Common myeloid progenitor, CD34-positive (primary cell): Measurements from ENCODE around the gene GABBR2.

Source experiments
- CTCF ChIA-PET: fragments of 350-600 bp; sonication (Branson Sonifier 250); formaldehyde crosslinking; loops from one replicate; lab custom pipeline; 2021; ENCODE audit warnings: antibody characterized with exemption; lab: Charles Lee
- POLR2A ChIA-PET: fragments of 350-600 bp; sonication (Branson Sonifier 250); formaldehyde crosslinking; loops from one replicate; lab custom pipeline; 2021; ENCODE audit warnings: antibody characterized with exemption; lab: Charles Lee
- DNase-seq, 3 donors: peaks; one replicate each; pipeline versions ENCODE4 v3.0.0 to v3.0.0-alpha.2; 2013
- H3K27ac ChIP-seq, 2 experiments: 1 replicate in 1 of 2; 2 replicates in 1 of 2; pipeline ENCODE4 v1.7.0; 2013; ENCODE audit warnings: inconsistent platforms in 2 of 2, low read length in 2 of 2, mild to moderate bottlenecking in 2 of 2, low read depth in 1 of 2, moderate library complexity in 1 of 2; ENCODE audit not compliant: severe bottlenecking in 2 of 2, insufficient read depth in 1 of 2, poor library complexity in 1 of 2
- H3K27me3 ChIP-seq, 5 experiments: replicated peaks in 2 of 5; 1 replicate in 3 of 5; 2 replicates in 2 of 5; pipeline versions ENCODE4 v1.6.1 to v1.7.0; 2013; ENCODE audit warnings: low read length in 4 of 5, mild to moderate bottlenecking in 2 of 5, moderate library complexity in 2 of 5, inconsistent platforms in 1 of 5; ENCODE audit not compliant: insufficient read depth in 5 of 5, control insufficient read depth in 4 of 5
- H3K36me3 ChIP-seq, 4 experiments: 1 replicate in 2 of 4; 2 replicates in 2 of 4; pipeline versions ENCODE4 v1.6.1 to v1.7.0; 2013; ENCODE audit warnings: low read length in 3 of 4, control low read depth in 1 of 4, mild to moderate bottlenecking in 1 of 4; ENCODE audit not compliant: control insufficient read depth in 4 of 4, insufficient read depth in 4 of 4
- H3K4me1 ChIP-seq, 4 experiments: 1 replicate in 3 of 4; 2 replicates in 1 of 4; pipeline versions ENCODE4 v1.6.1 to v1.7.1; 2013; ENCODE audit warnings: low read length in 3 of 4, mild to moderate bottlenecking in 3 of 4, control low read depth in 1 of 4, inconsistent platforms in 1 of 4, moderate library complexity in 1 of 4; ENCODE audit not compliant: control insufficient read depth in 4 of 4, insufficient read depth in 4 of 4; ENCODE audit errors: control extremely low read depth in 1 of 4
- H3K4me3 ChIP-seq, 7 experiments: 1 replicate in 4 of 7; 2 replicates in 3 of 7; pipeline versions ENCODE4 v1.5.1 to v1.7.0; 2013; ENCODE audit warnings: mild to moderate bottlenecking in 7 of 7, low read length in 6 of 7, moderate library complexity in 6 of 7, inconsistent platforms in 2 of 7, low read depth in 2 of 7, control low read depth in 1 of 7; ENCODE audit not compliant: insufficient read depth in 4 of 7, control insufficient read depth in 1 of 7; ENCODE audit errors: extremely low read depth in 1 of 7
- H3K9me3 ChIP-seq, 5 experiments: 1 replicate in 4 of 5; 2 replicates in 1 of 5; pipeline versions ENCODE4 v1.6.1 to v1.7.1; 2013; ENCODE audit warnings: low read length in 4 of 5, mild to moderate bottlenecking in 2 of 5, inconsistent platforms in 1 of 5, low read depth in 1 of 5, moderate library complexity in 1 of 5; ENCODE audit not compliant: control insufficient read depth in 4 of 5, insufficient read depth in 2 of 5; ENCODE audit errors: control extremely low read depth in 1 of 5
- WGBS: methylation state at CpG from one replicate; pipeline ENCODE4 v1.1.5; 2013; ENCODE audit not compliant: insufficient coverage; 5-methylcytosine and 5-hydroxymethylcytosine counted together

Gene GABBR2

GRCh38 chr9:98584059-98584458 lies 124.7 kb downstream of the GABBR2 start:
- ChIA-PET POLR2A (interaction anchor here (1.4 kb wide), 1 partner anchor 8 kb away, joined by 4 read pairs; no protein-coding TSS in a partner anchor), CTCF (interaction anchor here (0.9 to 1.7 kb wide), 3 partner anchors 9 to 192 kb away, joined by 3 to 5 read pairs (median 3); no protein-coding TSS in a partner anchor)
- H3K27me3 ChIP-seq: peaks cover 0 to 56% (median 12%) of the 10 kb centered on the region in 5 experiments
- H3K27ac ChIP-seq: no peak overlapping the region
- peaks cover 0 to 15% (median 5%) of the 10 kb centered on the region in 4 experiments for H3K4me1 ChIP-seq
- no peaks in the 10 kb centered on the region for H3K36me3 ChIP-seq
- peaks cover 0 to 6% (median 3%) of the 10 kb centered on the region in 5 experiments for H3K9me3 ChIP-seq
- WGBS: no CpG with 5 or more reads among the region's 1 CpG
- DNase-seq: peak in 2 of 3 donors; percentile 18 to 21
- H3K4me3 ChIP-seq: no peak overlapping the region

GRCh38 chr9:98583417-98583816 lies 125.3 kb downstream of the GABBR2 start:
- Histone ChIP-seq H3K36me3 (no peaks in the 10 kb centered on the region), H3K27me3 (peaks cover 0 to 56% (median 15%) of the 10 kb centered on the region in 5 experiments), H3K4me3 (no peak overlapping the region), H3K4me1 (peaks cover 0 to 15% (median 5%) of the 10 kb centered on the region in 4 experiments), H3K9me3 (peaks cover 0 to 6% (median 3%) of the 10 kb centered on the region in 5 experiments), H3K27ac (no peak overlapping the region)
- WGBS: 74% methylated on average over 3 of the region's 3 CpGs
- no peak for DNase-seq
- ChIA-PET CTCF (interaction anchor here (0.7 to 1.6 kb wide), 4 partner anchors 9 to 193 kb away, joined by 3 read pairs; no protein-coding TSS in a partner anchor), POLR2A (interaction anchor here (1.4 kb wide), 1 partner anchor 8 kb away, joined by 4 read pairs; no protein-coding TSS in a partner anchor)

- CTCF ChIA-PET: no interaction called here
- 83% methylated on average over 11 of the region's 11 CpGs for WGBS
- no peak overlapping the region for H3K4me3 ChIP-seq
Observed at GRCh38 chr9:98580956-98581355, 127.8 kb downstream of the GABBR2 start.

GRCh38 chr9:98579700-98580099 lies 129.0 kb downstream of the GABBR2 start:
- ChIA-PET CTCF (no interaction called here), POLR2A (no interaction called here)
- Histone ChIP-seq H3K9me3 (peaks cover 0 to 6% (median 3%) of the 10 kb centered on the region in 5 experiments), H3K36me3 (no peaks in the 10 kb centered on the region), H3K4me3 (no peak overlapping the region), H3K27ac (no peak overlapping the region), H3K27me3 (peaks cover 0 to 55% (median 23%) of the 10 kb centered on the region in 5 experiments), H3K4me1 (peaks cover under 1 to 32% (median 20%) of the 10 kb centered on the region in 4 experiments)
- DNase-seq: no peak
- 100% methylated on average over 1 of the region's 2 CpGs for WGBS

More at GRCh38 chr9:98580956-98581355, 127.8 kb downstream of the GABBR2 start:
- Histone ChIP-seq H3K9me3 (peaks cover 0 to 6% (median 3%) of the 10 kb centered on the region in 5 experiments), H3K4me1 (peaks cover 0 to 20% (median 11%) of the 10 kb centered on the region in 4 experiments), H3K27me3 (peaks cover 0 to 57% (median 23%) of the 10 kb centered on the region in 5 experiments), H3K36me3 (no peaks in the 10 kb centered on the region), H3K27ac (no peak overlapping the region)
- POLR2A ChIA-PET: no interaction called here
- DNase-seq: no peak

GRCh38 chr9:98577446-98577845 lies 131.3 kb downstream of the GABBR2 start:
- Histone ChIP-seq H3K27me3 (peaks cover 2 to 49% (median 24%) of the 10 kb centered on the region in 5 experiments), H3K9me3 (peaks cover 0 to 6% (median 3%) of the 10 kb centered on the region in 5 experiments), H3K36me3 (no peaks in the 10 kb centered on the region), H3K4me1 (peaks cover 3 to 21% (median 16%) of the 10 kb centered on the region in 4 experiments), H3K4me3 (no peak overlapping the region), H3K27ac (no peak overlapping the region)
- POLR2A ChIA-PET: no interaction called here
- DNase-seq: no peak
- WGBS: 100% methylated on average over 2 of the region's 3 CpGs
- CTCF ChIA-PET: no interaction called here

GRCh38 chr9:98576859-98577258 lies 131.9 kb downstream of the GABBR2 start:
- Histone ChIP-seq H3K27me3 (peaks cover 2 to 50% (median 25%) of the 10 kb centered on the region in 5 experiments), H3K4me3 (no peak overlapping the region), H3K9me3 (peaks cover 0 to 3% (median under 1%) of the 10 kb centered on the region in 5 experiments), H3K36me3 (no peaks in the 10 kb centered on the region), H3K4me1 (peaks cover 3 to 21% (median 16%) of the 10 kb centered on the region in 4 experiments), H3K27ac (no peak overlapping the region)
- ChIA-PET CTCF (no interaction called here), POLR2A (no interaction called here)
- no peak for DNase-seq
- WGBS: 97% methylated on average over 3 of the region's 3 CpGs

GRCh38 chr9:98576354-98576753 lies 132.4 kb downstream of the GABBR2 start:
- Histone ChIP-seq H3K4me3 (peak overlapping the region in 2 of 7 experiments; percentile 9 to 43), H3K4me1 (peaks cover 3 to 21% (median 16%) of the 10 kb centered on the region in 4 experiments), H3K27ac (no peak overlapping the region), H3K9me3 (peaks cover 0 to 3% (median 0%) of the 10 kb centered on the region in 5 experiments), H3K36me3 (no peaks in the 10 kb centered on the region), H3K27me3 (peaks cover 2 to 47% (median 25%) of the 10 kb centered on the region in 5 experiments)
- WGBS: 33% methylated on average over 2 of the region's 3 CpGs
- DNase-seq: peak; percentile 42 to 90 (median 78)
- CTCF ChIA-PET: no interaction called here
- POLR2A ChIA-PET: interaction anchor here (1.0 kb wide), 1 partner anchor 8 kb away, joined by 4 read pairs; no protein-coding TSS in a partner anchor
